GM23338 (cell line): Measurements from ENCODE around the gene HADHB. TPM values are rescaled to one million over a fixed set of nuclear protein-coding genes. Genes with fewer than 3 reads are reported as not detected.

ENCODE experiments used
- ATAC-seq: fragments of 200-7000 bp; cut with Tn5 transposase; 3 replicates; pipeline ENCODE4 v1.9.1; 2020
- DNase-seq: peaks from one replicate; pipeline ENCODE4 v3.0.0-alpha.2; 2015; ENCODE audit warnings: low spot score
- H2AFZ ChIP-seq: fragments of 200-600 bp; sonication (generic); 2 replicates; pipeline ENCODE4 v1.8.0; 2016; ENCODE audit warnings: antibody characterized with exemption, mild to moderate bottlenecking, moderate library complexity
- H3F3A ChIP-seq: fragments of 200-600 bp; sonication (generic); replicated peaks from 2 replicates; pipeline ENCODE4 v1.8.0; 2017; ENCODE audit warnings: antibody characterized with exemption, mixed run types, low read depth
- H3K27ac ChIP-seq: fragments of 200-600 bp; sonication (generic); 2 replicates; pipeline ENCODE4 v1.6.1; 2016; ENCODE audit warnings: low read depth
- H3K27me3 ChIP-seq: fragments of 200-600 bp; sonication (generic); 2 replicates; pipeline ENCODE4 v1.8.0; 2016; ENCODE audit warnings: mild to moderate bottlenecking, mixed run types, moderate library complexity; ENCODE audit not compliant: insufficient read depth
- H3K36me3 ChIP-seq: fragments of 200-600 bp; sonication (generic); 2 replicates; pipeline ENCODE4 v1.8.0; 2016; ENCODE audit warnings: mild to moderate bottlenecking; ENCODE audit not compliant: insufficient read depth
- H3K4me1 ChIP-seq: fragments of 200-600 bp; sonication (generic); 2 replicates; pipeline ENCODE4 v1.8.0; 2016; ENCODE audit warnings: mild to moderate bottlenecking, moderate library complexity; ENCODE audit not compliant: insufficient read depth
- H3K4me2 ChIP-seq: fragments of 200-600 bp; sonication (generic); 2 replicates; pipeline ENCODE4 v1.7.1; 2017; ENCODE audit warnings: mixed run types
- H3K4me3 ChIP-seq: fragments of 200-600 bp; sonication (generic); 2 replicates; pipeline ENCODE4 v1.6.1; 2016; ENCODE audit warnings: mixed run types
- H3K79me2 ChIP-seq: fragments of 200-600 bp; sonication (generic); replicated peaks from 2 replicates; pipeline ENCODE4 v1.8.0; 2017; ENCODE audit warnings: mild to moderate bottlenecking; ENCODE audit not compliant: insufficient read depth
- H3K9me2 ChIP-seq: fragments of 200-600 bp; sonication (generic); 2 replicates; pipeline ENCODE4 v1.8.0; 2017; ENCODE audit not compliant: insufficient read depth
- H4K20me1 ChIP-seq: fragments of 200-600 bp; sonication (generic); replicated peaks from 2 replicates; pipeline ENCODE4 v1.8.0; 2017; ENCODE audit warnings: mild to moderate bottlenecking; ENCODE audit not compliant: insufficient read depth
- H3K27ac Mint-ChIP-seq: 2 replicates; pipeline ENCODE4 v1.8.0; 2020; ENCODE audit warnings: inconsistent platforms, mild to moderate bottlenecking, moderate library complexity, mixed read lengths
- H3K27me3 Mint-ChIP-seq: 3 replicates; pipeline ENCODE4 v1.8.0; 2022; ENCODE audit warnings: low read depth, mild to moderate bottlenecking, moderate library complexity, mixed read lengths, inconsistent platforms; ENCODE audit not compliant: insufficient read depth, poor library complexity
- H3K36me3 Mint-ChIP-seq: 3 replicates; pipeline ENCODE4 v1.8.0; 2021; ENCODE audit warnings: low read depth, mild to moderate bottlenecking, inconsistent platforms, moderate library complexity, mixed read lengths
- H3K4me1 Mint-ChIP-seq: 3 replicates; pipeline ENCODE4 v1.8.0; 2020; ENCODE audit warnings: mild to moderate bottlenecking, inconsistent platforms, mixed read lengths
- H3K4me3 Mint-ChIP-seq: 3 replicates; pipeline ENCODE4 v1.8.0; 2021; ENCODE audit warnings: moderate library complexity, mild to moderate bottlenecking, inconsistent platforms, mixed read lengths
- H3K9me3 Mint-ChIP-seq: 3 replicates; pipeline ENCODE4 v1.8.0; 2020; ENCODE audit warnings: moderate library complexity, mild to moderate bottlenecking, inconsistent platforms, mixed read lengths
- CREB1 ChIP-seq: fragments of 250-450 bp; sonication (Bioruptor Pico); IDR thresholded peaks from 2 replicates; pipeline ENCODE4 v1.5.0; 2020; ENCODE audit warnings: low read depth, mild to moderate bottlenecking, moderate library complexity
- CTCF ChIP-seq, 2 experiments: fragments of 200-600 bp in 1 of 2; sonication (generic) in 1 of 2; conservative IDR thresholded peaks; 2 replicates each; pipeline versions ENCODE4 v1.5.1 to v1.6.1; 2016 to 2017; ENCODE audit warnings: antibody characterized with exemption in 2 of 2, low read depth in 2 of 2, mild to moderate bottlenecking in 2 of 2, moderate library complexity in 1 of 2
- ETS1 ChIP-seq: IDR thresholded peaks from 2 replicates; pipeline ENCODE4 v1.6.1; 2016; ENCODE audit warnings: antibody characterized with exemption
- EZH2 ChIP-seq: fragments of 200-600 bp; sonication (generic); IDR thresholded peaks from one replicate; pipeline ENCODE4 v1.8.0; 2017; ENCODE audit warnings: antibody characterized with exemption, mild to moderate bottlenecking, low read depth; ENCODE audit not compliant: unreplicated experiment
- EZH2phosphoT487 ChIP-seq: fragments of 200-600 bp; sonication (generic); IDR thresholded peaks from one replicate; pipeline ENCODE4 v1.8.1; 2018; ENCODE audit warnings: antibody characterized with exemption; ENCODE audit not compliant: unreplicated experiment
- JUNB ChIP-seq: IDR thresholded peaks from one replicate; pipeline ENCODE4 v1.6.1; 2016; ENCODE audit warnings: antibody characterized with exemption; ENCODE audit not compliant: unreplicated experiment
- POLR2AphosphoS5 ChIP-seq: IDR thresholded peaks from 2 replicates; pipeline ENCODE4 v1.6.1; 2016; ENCODE audit warnings: antibody characterized with exemption, low read depth
- REST ChIP-seq: IDR thresholded peaks from one replicate; pipeline ENCODE4 v1.6.1; 2018; ENCODE audit warnings: antibody characterized with exemption; ENCODE audit not compliant: unreplicated experiment
- STAT1 ChIP-seq: IDR thresholded peaks from one replicate; pipeline ENCODE4 v1.6.1; 2016; ENCODE audit warnings: antibody characterized with exemption; ENCODE audit not compliant: unreplicated experiment
- ZNF114 ChIP-seq: fragments of 250-450 bp; sonication (Bioruptor Pico); IDR thresholded peaks from 2 replicates; pipeline ENCODE4 v1.5.0; 2020; ENCODE audit warnings: mild to moderate bottlenecking, moderate library complexity
- ZNF331 ChIP-seq: fragments of 250-450 bp; sonication (Bioruptor Pico); IDR thresholded peaks from 2 replicates; pipeline ENCODE4 v1.5.0; 2020; ENCODE audit warnings: low read depth, mild to moderate bottlenecking, moderate library complexity
- ZNF462 ChIP-seq: fragments of 250-450 bp; sonication (Bioruptor Pico); IDR thresholded peaks from 2 replicates; pipeline ENCODE4 v1.5.0; 2020; ENCODE audit warnings: mild to moderate bottlenecking, moderate library complexity
- polyA plus RNA-seq: library from polyadenylated mRNA; unstranded; fragments of >200 nt; fragmentation: Nextera tagmentation; extraction: Ambion mirVana; gene quantifications from 2 replicates; pipeline ENCODE4 v1.2.1, GENCODE V29; 2016
- total RNA-seq: library from RNA; depleted of rRNA; stranded (reverse); fragments of >200 nt; shearing (Covaris generic); gene quantifications from 2 replicates; pipeline ENCODE4 v1.2.3, GENCODE V29; 2014

HADHB gene
- total and polyA plus RNA-seq, 2 experiments from 2014 or later = 41.1 to 43.4 TPM

- H3K27ac Mint-ChIP-seq = no peak overlapping the region
- H3K36me3 ChIP-seq = peaks cover 30% of the 10 kb centered on the region
- no peak for ATAC-seq
Measured at GRCh38 chr2:26224095-26224494, 20.6 kb upstream of the HADHB start.

More at GRCh38 chr2:26224095-26224494, 20.6 kb upstream of the HADHB start:
- Histone ChIP-seq H3K4me1 (no peaks in the 10 kb centered on the region), H3K79me2 (no peaks in the 10 kb centered on the region), H3K4me2 (no peak overlapping the region), H3K9me2 (no peaks in the 10 kb centered on the region), H2AFZ (no peak overlapping the region), H4K20me1 (no peaks in the 10 kb centered on the region), H3K27ac (no peak overlapping the region), H3K27me3 (no peaks in the 10 kb centered on the region), H3K4me3 (no peak overlapping the region), H3F3A (no peaks in the 10 kb centered on the region)
- Mint-ChIP-seq H3K4me3 (no peak overlapping the region), H3K4me1 (no peaks in the 10 kb centered on the region), H3K36me3 (peaks cover 45% of the 10 kb centered on the region), H3K9me3 (peaks cover 10% of the 10 kb centered on the region; the same call in 2 of the 3 replicates), H3K27me3 (peaks cover 2% of the 10 kb centered on the region)
- DNase-seq = no peak
- no peak for TF ChIP-seq EZH2phosphoT487
- no peak for TF ChIP-seq STAT1
- TF ChIP-seq CTCF (conservative IDR thresholded peaks at IDR 0.05; ENCODE audit: low read depth in 2 of 2) = no peak
- TF ChIP-seq EZH2 = no peak
- no peak for TF ChIP-seq ZNF331 (CRISPR knock-in tag)
- TF ChIP-seq POLR2AphosphoS5 = no peak
- TF ChIP-seq ZNF462 (CRISPR knock-in tag) = no peak
- TF ChIP-seq CREB1 = no peak
- TF ChIP-seq ZNF114 (CRISPR knock-in tag) = no peak
- TF ChIP-seq REST = no peak
- TF ChIP-seq ETS1 = no peak
- TF ChIP-seq JUNB = no peak
